Measurements from ENCODE around the gene CCS.
A peak's percentile ranks its signal among the peaks of the same experiment; 100 is the strongest.

DNA sequence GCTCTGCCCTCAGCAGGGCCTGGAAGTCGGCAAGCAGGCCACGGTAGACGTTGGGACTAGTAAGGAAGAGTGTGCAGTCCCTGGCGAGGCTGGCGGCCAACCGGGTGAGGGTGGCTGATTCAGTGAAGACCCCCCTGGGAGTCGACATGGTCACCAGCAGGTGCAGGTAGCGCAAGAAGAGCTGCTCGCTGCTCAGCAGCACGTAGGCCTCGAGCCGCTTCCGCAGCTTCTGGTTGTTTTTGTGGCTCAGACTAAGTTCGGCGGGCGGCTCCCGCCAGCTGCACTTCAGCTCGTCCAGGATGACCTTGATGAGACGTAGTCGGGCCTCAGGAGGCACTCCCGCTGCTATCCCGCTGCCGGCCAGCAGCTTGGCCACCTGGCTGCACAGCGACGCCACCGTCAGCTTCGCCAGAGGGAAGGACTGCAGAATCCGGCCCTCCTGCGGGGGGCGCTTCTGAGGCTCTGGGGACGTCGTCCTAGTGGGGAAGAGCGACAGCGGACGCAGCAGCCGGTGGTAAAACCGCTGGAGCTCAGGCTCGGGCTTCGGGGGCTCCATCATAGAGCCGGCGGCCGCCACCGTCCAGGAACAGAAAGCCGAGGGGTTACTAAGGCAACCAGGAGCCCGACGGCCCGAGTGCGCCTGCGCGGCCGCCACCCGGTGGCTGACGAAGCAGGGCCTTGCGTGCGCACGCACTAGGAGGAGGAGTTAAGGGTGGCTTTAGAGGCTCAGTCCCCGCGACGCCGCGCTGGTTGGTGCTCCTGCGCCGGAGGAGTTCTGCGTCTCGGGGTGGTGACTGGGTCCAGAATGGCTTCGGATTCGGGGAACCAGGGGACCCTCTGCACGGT is at the start of gene CCS, which contains the start of gene CCDC87:
- peak; percentile 98 to 99 for TF ChIP-seq POLR2AphosphoS5 (IDR thresholded peaks at IDR 0.05; ENCODE audit: insufficient read depth in 1 of 2, low read depth in 1 of 2)
- peak; percentile 30 to 62 (median 58) for TF ChIP-seq CTCF (IDR thresholded peaks at IDR 0.05)

Data from vagina (tissue), 2 donors.